Skin of body (tissue), 2 donors: Measurements from ENCODE around the gene MAP1LC3A. TPM values are rescaled to one million over a fixed set of nuclear protein-coding genes. Genes with fewer than 3 reads are reported as not detected.

ENCODE experiments used
- small RNA-seq: library from RNA; depleted of rRNA; stranded (forward); fragments of <200 nt; gene quantifications from one replicate; pipeline ENCODE3, GENCODE V24; 2014; ENCODE audit warnings: low replicate concordance
- total RNA-seq: library from RNA; depleted of rRNA; stranded (reverse); fragments of >200 nt; gene quantifications from one replicate; pipeline ENCODE4 v1.2.3, GENCODE V29; 2014

Gene MAP1LC3A
- total RNA-seq, 1 donor from 2014 or later, result 18.1 TPM

Small RNAs within 50 kb of the gene (small RNA-seq; reads per million reads assigned to genes)
- not detected for gene RF00019

Other genes with a start within 250 kb of the MAP1LC3A start
- 54.8 TPM for gene ITCH, start 195.4 kb upstream of the MAP1LC3A start, total RNA-seq
- gene DYNLRB1, start 42.3 kb upstream of the MAP1LC3A start, total RNA-seq, result 60.1 TPM
- 9.8 TPM for gene PIGU, start 118.4 kb downstream of the MAP1LC3A start, total RNA-seq
- 3.8 TPM for gene TP53INP2, start 145.6 kb downstream of the MAP1LC3A start, total RNA-seq